Measurements from ENCODE around the gene GPN3. TPM values are rescaled to one million over a fixed set of nuclear protein-coding genes. Genes with fewer than 3 reads are reported as not detected.

Gene GPN3
- total RNA-seq, 1 donor from 2014 or later, result 18.1 TPM

- H3K27ac Mint-ChIP-seq, result no peak overlapping the region
Observed at GRCh38 chr12:110505332-110505731, 37.3 kb upstream of the GPN3 start.

GRCh38 chr12:110503432-110503831 lies 35.4 kb upstream of the GPN3 start:
- Mint-ChIP-seq H3K4me3 (peak overlapping the region; percentile 61), H3K36me3 (peaks cover 6% of the 10 kb centered on the region), H3K27me3 (peaks cover 4% of the 10 kb centered on the region), H3K9me3 (peaks cover 8% of the 10 kb centered on the region), H3K4me1 (ENCODE audit: unreplicated experiment) (peaks cover 17% of the 10 kb centered on the region), H3K27ac (no peak overlapping the region)
- DNase-seq (ENCODE audit: extremely low spot score, unreplicated experiment), result no peak
- TF ChIP-seq CTCF (conservative IDR thresholded peaks at IDR 0.05), result no peak

More at GRCh38 chr12:110505332-110505731, 37.3 kb upstream of the GPN3 start:
- no peak for TF ChIP-seq CTCF (conservative IDR thresholded peaks at IDR 0.05)
- no peak overlapping the region for H3K4me3 Mint-ChIP-seq
- no peak for DNase-seq (ENCODE audit: extremely low spot score, unreplicated experiment)
- H3K36me3 Mint-ChIP-seq, result peaks cover 6% of the 10 kb centered on the region
- peaks cover 4% of the 10 kb centered on the region for H3K27me3 Mint-ChIP-seq
- H3K4me1 Mint-ChIP-seq (ENCODE audit: unreplicated experiment), result peaks cover 11% of the 10 kb centered on the region
- H3K9me3 Mint-ChIP-seq, result peaks cover 8% of the 10 kb centered on the region

GRCh38 chr12:110501752-110502738 lies 34.0 kb upstream of the GPN3 start, which contains the start of the genes RAD9B and VPS29:
Gene RAD9B (plus strand): TSS chr12:110502331. CDS start chr12:110502338, 7 bp downstream.
Gene VPS29 (minus strand): TSS chr12:110502111. CDS start chr12:110502051, 60 bp downstream.
- peak within 1 kb of the TSS; percentile 96 for H3K27ac Mint-ChIP-seq
- peaks cover 6% of the 10 kb centered on the region for H3K36me3 Mint-ChIP-seq
- DNase-seq (ENCODE audit: extremely low spot score, unreplicated experiment), result peak; percentile 97
- H3K4me3 Mint-ChIP-seq, result peak within 1 kb of the TSS; percentile 100
- peaks cover 8% of the 10 kb centered on the region for H3K9me3 Mint-ChIP-seq
- peaks cover 4% of the 10 kb centered on the region for H3K27me3 Mint-ChIP-seq
- no peak for TF ChIP-seq CTCF (conservative IDR thresholded peaks at IDR 0.05)
- peaks cover 17% of the 10 kb centered on the region for H3K4me1 Mint-ChIP-seq (ENCODE audit: unreplicated experiment)

GRCh38 chr12:110501399-110501751 lies 33.3 kb upstream of the GPN3 start:
- peak overlapping the region; percentile 100 for H3K4me3 Mint-ChIP-seq
- DNase-seq (ENCODE audit: extremely low spot score, unreplicated experiment), result no peak
- H3K27ac Mint-ChIP-seq, result peak overlapping the region; percentile 96
- TF ChIP-seq CTCF (conservative IDR thresholded peaks at IDR 0.05), result no peak
- H3K36me3 Mint-ChIP-seq, result peaks cover 6% of the 10 kb centered on the region
- H3K4me1 Mint-ChIP-seq (ENCODE audit: unreplicated experiment), result peaks cover 17% of the 10 kb centered on the region
- H3K9me3 Mint-ChIP-seq, result peaks cover 8% of the 10 kb centered on the region
- H3K27me3 Mint-ChIP-seq, result peaks cover 4% of the 10 kb centered on the region

GRCh38 chr12:110498984-110499706 lies 31.1 kb upstream of the GPN3 start:
- Mint-ChIP-seq H3K27ac (peak overlapping the region; percentile 17), H3K4me1 (ENCODE audit: unreplicated experiment) (peaks cover 17% of the 10 kb centered on the region), H3K27me3 (peaks cover 4% of the 10 kb centered on the region), H3K36me3 (peaks cover 15% of the 10 kb centered on the region), H3K4me3 (peak overlapping the region; percentile 68), H3K9me3 (peaks cover 8% of the 10 kb centered on the region)
- TF ChIP-seq CTCF (conservative IDR thresholded peaks at IDR 0.05), result no peak
- no peak for DNase-seq (ENCODE audit: extremely low spot score, unreplicated experiment)

Data from type B pancreatic cell (in vitro differentiated cells).